HG03565 (cell line): ENCODE measurements around the gene XPO1.
A peak's percentile ranks its signal among the peaks of the same experiment; 100 is the strongest.
"Not testable (repeated sequence)": the region's sequence is repeated elsewhere in the genome, so short reads cannot be mapped to it uniquely, and the experiment has no call there.

Source experiments
- ATAC-seq: cut with Tn5 transposase; IDR thresholded peaks from one replicate; pipeline ENCODE4 v1.9.1; 2021; ENCODE audit warnings: mild to moderate bottlenecking, moderate library complexity; ENCODE audit not compliant: unreplicated experiment

The XPO1 gene

DNA sequence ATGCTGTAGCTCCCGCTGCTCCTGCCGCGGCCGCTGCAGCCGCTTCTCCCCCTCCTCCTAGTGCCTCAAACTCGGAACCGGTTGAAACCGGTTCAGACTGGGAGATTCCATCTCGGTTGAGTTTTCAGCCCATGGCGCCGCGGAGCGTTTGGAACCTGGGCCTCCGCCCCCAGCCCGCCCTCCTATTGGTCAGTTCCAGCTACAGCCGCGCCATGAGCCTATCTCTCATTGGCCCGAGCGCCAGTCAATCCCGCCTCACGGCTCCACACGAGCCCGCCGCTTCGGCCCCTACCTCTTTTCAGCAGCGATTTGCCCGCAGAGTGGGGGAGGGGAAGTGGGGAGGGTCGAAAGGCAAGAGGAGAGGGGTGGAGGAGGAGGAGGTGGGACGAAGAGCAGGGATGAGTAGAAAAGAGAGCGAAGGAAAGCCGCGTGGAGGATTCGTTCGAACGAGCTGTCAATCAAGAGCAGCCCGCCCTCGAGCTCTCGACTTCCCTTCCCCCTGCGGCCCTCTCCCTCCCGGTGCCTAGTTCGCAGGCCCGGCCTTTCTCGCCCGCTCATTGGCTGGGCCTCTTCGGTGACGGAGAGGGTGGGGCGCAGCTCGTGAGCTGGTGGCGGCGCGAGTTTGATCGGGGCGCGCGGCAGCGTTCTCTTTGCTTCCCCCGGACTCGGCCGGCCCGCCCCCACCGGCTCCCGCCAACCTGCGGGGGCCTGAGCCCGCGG, at the start of gene XPO1:
Gene XPO1 (minus strand): TSS at position 157 of the 720 bp plus-strand sequence. CDS start 4,459 bp downstream, outside the sequence.
- peak; percentile 67 for ATAC-seq

- ATAC-seq = not testable (repeated sequence)
Measured at GRCh38 chr2:61586928-61587327, 48.8 kb upstream of the XPO1 start.

DNA sequence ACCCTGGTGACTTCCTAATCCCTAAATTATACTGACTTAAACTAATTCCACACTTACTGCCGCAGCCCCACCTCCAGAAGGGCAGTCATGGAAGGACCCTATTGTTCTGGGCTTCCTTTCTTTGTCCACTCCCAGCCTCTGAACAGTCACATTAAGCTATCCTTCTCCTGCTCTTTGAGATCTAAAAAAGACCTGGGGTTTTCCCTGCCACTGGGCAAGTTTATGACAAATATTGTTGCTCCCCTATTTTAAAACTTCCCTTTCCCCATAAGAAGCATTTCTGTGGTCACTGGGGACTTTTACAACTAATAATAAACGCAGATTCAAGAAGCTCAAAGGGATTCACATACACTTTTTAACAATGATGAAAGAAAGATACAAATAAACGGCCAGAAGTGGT, 47.2 kb upstream of the XPO1 start:
- no peak for ATAC-seq

- ATAC-seq = not testable (repeated sequence)
Measured at GRCh38 chr2:61584368-61584767, 46.2 kb upstream of the XPO1 start.

GRCh38 chr2:61582165-61582564, 44.0 kb upstream of the XPO1 start:
- no peak for ATAC-seq

DNA sequence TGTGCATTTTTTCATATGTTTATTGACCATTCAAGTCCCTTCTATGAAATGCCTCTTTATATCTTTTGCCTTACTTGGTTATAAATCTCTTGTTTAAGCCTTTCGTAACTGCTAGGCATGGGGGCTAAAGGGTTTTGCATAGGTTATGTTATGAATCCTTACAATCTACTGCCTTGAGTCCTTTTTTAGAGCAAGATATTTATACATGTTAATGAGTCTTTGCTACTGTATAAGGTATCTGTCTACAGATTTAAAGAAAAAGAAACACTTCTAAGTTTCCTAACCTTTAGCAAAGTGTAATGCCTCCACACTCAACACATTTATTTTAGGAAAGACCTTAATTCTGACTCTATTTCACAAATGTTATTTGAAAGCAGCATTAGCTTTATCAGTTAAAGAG, 43.6 kb upstream of the XPO1 start:
- ATAC-seq = no peak

GRCh38 chr2:61575447-61575859, 37.3 kb upstream of the XPO1 start:
- no peak for ATAC-seq

- ATAC-seq = no peak
Measured at GRCh38 chr2:61566566-61566965, 28.4 kb upstream of the XPO1 start.

DNA sequence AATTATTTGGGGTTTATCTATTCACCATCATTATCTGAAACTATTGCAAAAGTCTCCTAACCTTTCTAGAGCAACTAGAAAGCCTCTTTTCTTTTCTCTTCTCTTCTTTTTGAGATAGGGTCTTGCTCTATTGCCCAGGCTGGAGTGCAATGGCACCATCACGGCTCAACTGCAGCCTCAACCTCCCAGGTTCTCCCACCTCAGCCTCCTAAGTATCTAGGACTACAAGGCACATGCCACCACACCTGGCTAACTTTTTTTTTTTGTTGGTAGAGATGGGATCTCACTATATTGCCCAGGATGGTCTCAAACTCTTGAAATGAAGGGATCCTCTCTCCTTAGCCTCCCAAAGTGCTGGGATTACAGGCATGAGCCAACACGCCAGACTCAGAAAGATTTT, 24.5 kb upstream of the XPO1 start:
- ATAC-seq = no peak

GRCh38 chr2:61558160-61558559, 20.0 kb upstream of the XPO1 start:
- no peak for ATAC-seq

GRCh38 chr2:61557381-61557780, 19.2 kb upstream of the XPO1 start:
- no peak for ATAC-seq

GRCh38 chr2:61554604-61555003, 16.4 kb upstream of the XPO1 start:
- no peak for ATAC-seq

- ATAC-seq = no peak
Measured at GRCh38 chr2:61550375-61551209, 12.4 kb upstream of the XPO1 start.

DNA sequence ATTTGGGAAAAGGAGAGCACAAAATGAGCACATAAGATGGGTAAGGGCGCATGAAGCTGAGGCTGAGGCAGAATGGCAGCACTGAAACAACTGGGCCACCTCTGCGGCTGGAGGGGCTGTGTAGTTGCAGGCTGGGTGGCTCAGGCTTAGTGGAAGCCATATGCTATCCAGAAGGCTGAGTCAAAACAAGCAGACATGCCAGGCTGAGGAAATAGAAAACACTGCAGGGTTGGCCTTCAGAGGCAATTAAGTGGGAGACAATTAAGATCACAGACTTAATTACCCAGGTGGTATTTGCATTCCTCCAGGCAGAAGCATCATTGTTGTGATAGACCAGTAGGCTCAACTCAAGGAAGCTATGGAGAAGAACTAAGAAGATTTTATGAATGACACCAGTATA, 11.4 kb upstream of the XPO1 start:
- ATAC-seq = no peak

DNA sequence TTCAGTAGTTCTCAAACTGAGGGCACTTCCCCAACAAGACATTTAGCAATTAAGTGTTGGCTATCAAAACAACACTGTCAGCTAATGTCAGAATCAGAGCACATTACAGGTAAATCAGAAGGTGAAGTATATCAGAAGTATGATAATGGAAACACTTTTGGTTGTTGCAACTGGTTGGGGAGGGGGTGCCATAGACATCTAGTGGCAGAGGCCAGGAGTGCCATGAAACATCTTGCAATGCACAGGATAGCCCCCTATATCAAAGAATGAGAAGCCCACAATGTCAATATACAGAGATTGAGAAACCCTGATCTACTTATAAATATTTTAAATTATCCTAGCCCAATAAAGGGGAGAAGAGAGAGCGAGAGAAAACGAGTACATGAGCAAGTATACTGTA, 4.9 kb upstream of the XPO1 start:
- ATAC-seq = no peak

GRCh38 chr2:61540167-61540566, 2.0 kb upstream of the XPO1 start:
- ATAC-seq = not testable (repeated sequence)

DNA sequence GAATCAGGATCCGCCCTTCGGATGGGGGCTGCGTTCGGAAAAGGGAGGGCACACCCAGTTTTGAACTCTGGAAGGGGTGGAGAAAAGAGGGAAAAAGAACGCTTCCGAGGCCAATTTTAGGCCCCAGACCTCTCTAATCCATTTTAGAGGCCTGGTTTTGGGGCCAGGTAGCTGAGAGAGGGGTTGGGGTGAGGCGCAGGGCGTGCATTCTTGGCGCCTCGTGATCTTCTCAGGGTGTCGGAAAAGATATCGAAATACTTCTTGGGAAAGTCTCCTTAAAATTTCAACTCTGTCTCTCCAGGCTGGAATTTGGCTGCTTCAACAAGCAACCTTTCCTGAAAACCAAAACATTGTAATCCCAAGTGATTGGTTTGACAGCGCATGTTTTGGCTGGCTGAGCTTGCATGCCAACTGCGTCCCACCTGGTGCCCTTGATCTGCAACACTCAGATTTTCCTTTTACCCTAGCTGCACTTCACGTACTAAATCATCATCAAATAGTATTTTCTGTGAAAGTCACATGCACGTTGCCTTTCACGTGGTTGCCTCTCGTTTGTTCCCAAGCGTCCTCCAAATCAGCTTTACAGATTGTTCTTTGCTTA, 864 bp upstream of the XPO1 start:
- no peak for ATAC-seq

GRCh38 chr2:61537950-61538199, 281 bp downstream of the XPO1 start:
- ATAC-seq = no peak

GRCh38 chr2:61537277-61537949, 743 bp downstream of the XPO1 start:
- ATAC-seq = no peak

GRCh38 chr2:61536572-61537276, 1.4 kb downstream of the XPO1 start:
- ATAC-seq = peak; percentile 39

DNA sequence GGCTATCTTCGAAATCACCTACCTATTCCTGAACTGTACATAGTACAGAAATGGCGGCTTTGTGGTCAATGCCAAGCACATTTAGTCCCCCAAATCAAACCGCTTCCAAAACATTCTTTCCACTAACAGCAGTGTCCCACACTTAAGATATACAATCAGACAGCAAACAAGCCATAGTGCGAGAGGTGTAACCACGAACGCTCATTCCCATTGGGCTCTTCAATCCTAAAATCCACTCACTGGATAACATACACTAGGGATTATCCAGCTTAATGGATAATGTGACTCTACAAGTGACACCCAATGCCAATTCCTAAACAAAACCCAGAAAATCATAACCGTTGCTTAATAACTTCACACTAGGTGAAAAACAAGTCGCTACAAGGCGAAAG, 2.0 kb downstream of the XPO1 start:
- ATAC-seq = no peak
